Small intestine (tissue), 7 donors: ENCODE results near the gene B4GALT6. TPM values are rescaled to one million over a fixed set of nuclear protein-coding genes. Genes with fewer than 3 reads are reported as not detected.
A peak's percentile ranks its signal among the peaks of the same experiment; 100 is the strongest.

Experiments used
- DNase-seq, 2 donors: peaks; one replicate each; pipeline versions ENCODE4 v3.0.0 to v3.0.0-alpha.2; 2013
- FAIRE-seq: peaks from 2 replicates; lab custom pipeline; 2012; peaks lifted over from hg19 to GRCh38; lab: Jason Lieb, UNC
- H3K27ac ChIP-seq, 3 donors: one replicate each; pipeline ENCODE4 v1.5.1; 2013; ENCODE audit warnings: low read length in 2 of 3, mild to moderate bottlenecking in 2 of 3, control low read depth in 1 of 3, inconsistent platforms in 1 of 3, low read depth in 1 of 3, moderate library complexity in 1 of 3
- H3K27me3 ChIP-seq, 3 donors: one replicate each; pipeline ENCODE4 v1.6.1; 2013; ENCODE audit warnings: low read length in 3 of 3, inconsistent platforms in 1 of 3; ENCODE audit not compliant: control insufficient read depth in 3 of 3, insufficient read depth in 3 of 3
- H3K36me3 ChIP-seq, 3 donors: one replicate each; pipeline ENCODE4 v1.6.1; 2013; ENCODE audit warnings: low read length in 3 of 3, inconsistent platforms in 1 of 3, low read depth in 1 of 3, mild to moderate bottlenecking in 1 of 3, moderate library complexity in 1 of 3; ENCODE audit not compliant: control insufficient read depth in 3 of 3, insufficient read depth in 2 of 3
- H3K4me1 ChIP-seq, 3 donors: one replicate each; pipeline ENCODE4 v1.6.1; 2013; ENCODE audit warnings: low read length in 2 of 3, inconsistent platforms in 1 of 3, low read depth in 1 of 3, mild to moderate bottlenecking in 1 of 3, moderate library complexity in 1 of 3; ENCODE audit not compliant: control insufficient read depth in 3 of 3, insufficient read depth in 2 of 3
- H3K4me3 ChIP-seq, 3 donors: one replicate each; pipeline ENCODE4 v1.5.1; 2013; ENCODE audit warnings: low read length in 3 of 3, control low read depth in 1 of 3, inconsistent platforms in 1 of 3, low read depth in 1 of 3, mild to moderate bottlenecking in 1 of 3, moderate library complexity in 1 of 3
- H3K9me3 ChIP-seq, 2 donors: one replicate each; pipeline ENCODE4 v1.6.1; 2013; ENCODE audit warnings: low read depth in 1 of 2, low read length in 1 of 2; ENCODE audit not compliant: control insufficient read depth in 2 of 2, insufficient read depth in 1 of 2
- WGBS, 3 donors: extraction: QIAGEN DNeasy Blood & Tissue Kit; methylation state at CpG; one replicate each; pipeline ENCODE4 v1.1.7; 2013; 5-methylcytosine and 5-hydroxymethylcytosine counted together
- polyA plus RNA-seq, 4 donors: library from polyadenylated mRNA; stranded (reverse) in 3 of 4; unstranded in 1 of 4; fragments of 200-250 nt in 3 of 4; fragments of 120-200 nt in 1 of 4; gene quantifications; one replicate each; pipeline versions ENCODE4 v1.2.1 to v1.2.3, GENCODE V29; 2013
- donor health status: healthy with polysubstance abuse.
- donor health status: control.
- donor health status: control.
- donor health status: Bipolar disorder and iron deficiency.
- donor health status: healthy.

Gene B4GALT6
- polyA plus RNA-seq, 4 donors = 4.7 to 10.3 (median 8.1) TPM

DNA sequence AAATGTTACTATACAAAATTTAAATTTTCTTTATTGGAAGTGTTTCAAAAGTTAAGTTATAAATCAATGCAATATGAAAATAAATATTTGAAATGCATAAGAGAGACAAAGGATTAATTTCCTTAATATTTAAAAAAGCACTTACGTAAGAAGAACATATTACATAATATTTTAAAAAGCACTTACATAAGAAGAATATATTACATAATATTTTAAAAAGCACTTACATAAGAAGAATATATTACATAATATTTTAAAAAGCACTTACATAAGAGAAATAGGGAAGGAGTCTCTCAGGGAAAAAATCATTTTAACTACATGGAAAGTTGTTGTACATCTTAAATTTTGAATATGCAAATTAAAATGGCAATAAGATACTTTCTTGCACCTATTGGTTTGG, 17.4 kb upstream of the B4GALT6 start:
- Histone ChIP-seq H3K9me3 (peaks cover 0 to 7% of the 10 kb centered on the region in 2 donors), H3K36me3 (no peaks in the 10 kb centered on the region), H3K4me3 (no peak overlapping the region), H3K4me1 (peaks cover 0 to 3% (median 0%) of the 10 kb centered on the region in 3 donors), H3K27me3 (no peaks in the 10 kb centered on the region), H3K27ac (no peak overlapping the region)
- no peak for DNase-seq
- FAIRE-seq = peak; percentile 98
- 77 to 92% (median 89%) methylated on average over 1 of the region's 1 CpG for WGBS, 3 donors

DNA sequence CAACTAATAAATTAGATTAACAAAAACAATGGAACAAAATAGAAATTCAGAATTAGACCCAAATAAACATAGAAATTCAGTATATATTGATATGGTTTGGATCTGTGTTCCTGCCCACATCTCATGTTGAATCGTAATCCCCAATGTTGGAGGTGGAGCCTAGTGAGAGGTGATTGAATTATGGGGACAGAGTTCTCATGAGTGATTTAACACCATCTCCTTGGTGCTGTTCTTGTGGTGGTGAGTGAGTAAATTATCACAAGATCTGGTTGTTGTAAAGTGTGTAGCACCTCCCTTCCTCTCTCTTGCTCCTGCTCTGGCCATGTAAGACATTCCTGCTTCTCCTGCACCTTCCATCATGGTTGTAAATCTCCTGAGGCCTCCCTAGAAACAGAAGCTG, 16.6 kb upstream of the B4GALT6 start:
- Histone ChIP-seq H3K9me3 (peaks cover 0 to 7% of the 10 kb centered on the region in 2 donors), H3K27ac (no peak overlapping the region), H3K27me3 (no peaks in the 10 kb centered on the region), H3K4me3 (no peak overlapping the region), H3K36me3 (no peaks in the 10 kb centered on the region), H3K4me1 (peaks cover 0 to 3% (median 0%) of the 10 kb centered on the region in 3 donors)
- FAIRE-seq (no peak), DNase-seq (no peak)
- WGBS, 3 donors = 85 to 92% (median 91%) methylated on average over 1 of the region's 1 CpG

DNA sequence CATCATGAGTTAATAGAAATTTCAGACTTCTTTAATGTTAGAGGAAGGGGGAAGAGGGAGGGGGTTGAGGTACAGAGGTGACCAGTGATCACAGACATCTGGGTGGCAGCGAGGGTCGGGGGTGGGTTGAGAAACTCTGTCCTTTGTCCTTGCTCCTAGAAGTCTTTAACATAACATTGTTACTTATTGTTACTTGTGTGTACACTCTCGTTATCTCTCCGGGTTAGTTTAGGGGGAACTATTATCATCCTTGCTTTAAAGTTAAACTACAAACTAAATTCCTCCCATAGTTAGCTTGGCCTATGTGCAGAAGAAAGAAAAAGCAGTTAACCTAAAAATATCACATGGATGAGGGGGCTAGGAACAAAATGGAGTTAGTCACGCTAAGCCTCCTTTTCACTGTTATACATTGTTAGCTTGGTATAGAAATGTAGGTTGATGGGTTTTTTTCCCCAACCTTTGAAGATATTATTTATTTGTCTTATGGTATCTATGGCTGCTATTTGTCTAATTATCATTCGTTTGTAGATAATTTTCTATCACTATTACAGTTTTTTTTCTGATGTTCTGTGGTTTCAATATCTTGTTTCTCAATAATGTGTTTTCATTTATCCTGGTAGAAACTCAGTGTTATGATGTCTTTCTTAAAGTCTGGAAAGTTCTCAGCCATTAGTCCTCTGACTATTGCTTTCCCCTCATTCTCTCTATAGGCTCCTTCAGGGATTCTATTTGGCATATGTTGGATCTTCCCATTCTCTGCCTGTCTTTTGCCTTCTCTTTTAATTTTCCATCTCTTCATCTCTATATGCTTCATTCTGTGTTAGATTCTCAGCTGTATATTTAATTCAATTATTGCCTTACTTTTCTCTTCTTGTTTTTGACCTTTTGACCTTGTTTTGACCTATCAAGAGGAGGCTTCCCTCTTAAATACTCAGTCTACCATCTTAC, 13.2 kb upstream of the B4GALT6 start:
- WGBS, 3 donors = 74 to 81% (median 79%) methylated on average over 6 of the region's 6 CpGs
- Histone ChIP-seq H3K27ac (no peak overlapping the region), H3K27me3 (no peaks in the 10 kb centered on the region), H3K4me3 (no peak overlapping the region), H3K36me3 (no peaks in the 10 kb centered on the region), H3K9me3 (peaks cover 0 to 7% of the 10 kb centered on the region in 2 donors), H3K4me1 (no peaks in the 10 kb centered on the region)
- no peak for DNase-seq
- no peak for FAIRE-seq

DNA sequence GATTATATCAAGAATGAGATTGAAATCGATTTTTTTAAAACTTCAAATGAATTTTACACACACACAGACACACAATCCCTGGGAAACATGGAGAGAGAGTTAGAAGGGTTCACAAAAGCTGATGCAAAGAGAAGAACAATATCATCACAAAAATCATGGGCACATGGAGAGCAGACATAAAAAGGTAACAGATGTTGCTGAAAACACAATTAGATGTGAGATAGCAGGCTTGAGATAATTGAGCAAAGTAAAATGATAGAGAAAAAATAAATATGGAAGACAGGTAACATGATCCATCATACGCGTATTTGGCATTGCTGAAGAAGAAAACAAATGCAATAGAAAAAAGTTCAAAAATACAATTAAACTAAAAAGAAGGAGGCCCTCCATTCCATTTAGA, 11.6 kb upstream of the B4GALT6 start:
- H3K36me3 ChIP-seq = no peaks in the 10 kb centered on the region
- no peak overlapping the region for H3K4me3 ChIP-seq
- FAIRE-seq (no peak), DNase-seq (no peak)
- H3K27me3 ChIP-seq = no peaks in the 10 kb centered on the region
- 86 to 90% (median 88%) methylated on average over 3 of the region's 3 CpGs for WGBS, 3 donors
- no peak overlapping the region for H3K27ac ChIP-seq
- peaks cover 0 to 7% of the 10 kb centered on the region in 2 donors for H3K9me3 ChIP-seq
- no peaks in the 10 kb centered on the region for H3K4me1 ChIP-seq

DNA sequence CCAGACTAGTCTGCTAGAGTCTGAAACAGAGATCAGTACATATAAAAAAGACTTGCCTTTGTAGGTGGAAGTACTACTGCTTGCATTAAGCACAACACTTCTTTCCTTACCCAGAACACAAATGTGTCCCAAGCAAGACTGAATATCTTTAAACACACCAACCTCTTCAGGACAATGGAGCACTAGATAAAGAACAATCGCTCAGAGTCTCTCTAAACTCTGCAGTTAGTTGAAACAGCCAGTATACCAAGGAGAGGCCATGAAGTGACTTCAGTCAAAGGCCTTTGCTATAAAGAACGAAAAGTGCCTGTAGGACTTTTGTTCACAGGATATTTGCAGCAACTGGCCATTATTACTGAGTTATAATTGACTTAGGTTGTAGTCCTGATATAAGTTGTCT, 9.9 kb upstream of the B4GALT6 start:
- H3K27me3 ChIP-seq = no peaks in the 10 kb centered on the region
- no peak for FAIRE-seq
- H3K4me1 ChIP-seq = no peaks in the 10 kb centered on the region
- 80 to 92% (median 89%) methylated on average over 2 of the region's 2 CpGs for WGBS, 3 donors
- H3K27ac ChIP-seq = no peak overlapping the region
- no peak for DNase-seq
- no peak overlapping the region for H3K4me3 ChIP-seq
- peaks cover 0 to 7% of the 10 kb centered on the region in 2 donors for H3K9me3 ChIP-seq
- H3K36me3 ChIP-seq = no peaks in the 10 kb centered on the region

DNA sequence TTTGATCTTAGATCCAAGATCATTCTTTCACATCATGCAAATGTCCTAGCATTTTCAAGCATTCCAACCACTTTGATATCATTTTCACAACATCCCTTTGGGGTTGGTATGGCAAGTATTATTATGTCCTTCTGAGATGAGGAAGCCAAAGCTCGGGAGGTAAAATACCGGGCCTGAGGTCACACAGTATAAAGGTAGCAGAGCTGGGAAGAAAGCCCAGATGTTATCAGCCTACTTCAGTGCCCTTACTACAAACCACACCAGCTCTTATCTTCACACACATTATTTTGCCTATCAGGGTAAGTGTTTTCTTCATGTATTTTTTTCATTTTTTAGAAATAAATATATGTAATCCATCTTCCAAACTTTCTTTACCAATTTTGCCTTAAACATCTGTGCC, 4.2 kb upstream of the B4GALT6 start:
- FAIRE-seq (no peak), DNase-seq (peak in 1 of 2 donors; percentile 58)
- H3K4me3 ChIP-seq = no peak overlapping the region
- H3K27me3 ChIP-seq = no peaks in the 10 kb centered on the region
- no peaks in the 10 kb centered on the region for H3K9me3 ChIP-seq
- no peak overlapping the region for H3K27ac ChIP-seq
- H3K4me1 ChIP-seq = peaks cover 0 to 11% (median 0%) of the 10 kb centered on the region in 3 donors
- no peaks in the 10 kb centered on the region for H3K36me3 ChIP-seq
- WGBS, 3 donors = 7 to 40% (median 16%) methylated on average over 2 of the region's 2 CpGs

DNA sequence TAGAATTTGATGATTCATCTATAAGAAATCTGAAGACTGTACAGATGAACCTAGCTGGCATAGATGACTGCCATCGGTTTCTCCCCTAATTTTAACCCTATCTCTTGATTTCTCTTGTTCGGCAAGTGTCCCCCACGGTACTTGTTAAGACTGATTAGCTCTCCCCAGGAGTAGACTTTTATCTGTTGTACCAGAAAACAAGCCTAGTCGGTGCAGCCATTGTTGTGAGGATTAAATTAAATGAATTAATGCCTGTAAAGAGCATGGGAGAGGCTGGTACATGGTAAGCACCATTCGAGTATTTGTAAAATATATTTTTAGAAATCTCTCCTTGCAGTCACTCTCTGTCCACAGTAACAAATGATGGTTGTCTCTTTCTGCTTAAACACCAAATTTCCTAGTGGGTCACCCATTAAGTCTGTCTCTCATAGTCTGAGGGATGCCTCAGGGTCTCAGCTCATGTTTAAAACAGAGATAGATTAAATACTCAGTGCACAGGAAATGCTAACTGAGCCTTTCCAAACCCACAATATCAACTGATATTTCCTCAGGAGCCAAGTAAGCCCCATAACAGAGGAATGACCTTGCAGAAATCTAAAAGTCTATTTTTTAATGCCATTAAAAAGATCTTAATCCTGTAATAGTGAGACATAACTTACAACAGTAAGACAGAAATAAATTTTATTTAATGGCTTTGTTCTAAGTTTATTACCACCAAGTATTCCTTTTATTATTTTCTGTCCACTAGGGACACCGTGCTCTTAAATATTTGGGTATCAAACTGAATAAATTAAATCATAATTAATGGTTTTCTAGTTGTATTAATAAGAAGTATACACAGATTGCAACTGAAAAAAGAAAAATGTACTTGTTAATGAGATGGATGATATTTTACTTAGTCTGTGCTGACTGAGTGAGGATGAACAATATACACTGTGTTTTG, 2.9 kb upstream of the B4GALT6 start:
- H3K4me1 ChIP-seq = peaks cover 0 to 14% (median 0%) of the 10 kb centered on the region in 3 donors
- FAIRE-seq = peak; percentile 44
- no peaks in the 10 kb centered on the region for H3K36me3 ChIP-seq
- 77 to 90% (median 82%) methylated on average over 6 of the region's 6 CpGs for WGBS, 3 donors
- H3K4me3 ChIP-seq = no peak overlapping the region
- H3K9me3 ChIP-seq = no peaks in the 10 kb centered on the region
- no peak for DNase-seq
- H3K27me3 ChIP-seq = no peaks in the 10 kb centered on the region
- H3K27ac ChIP-seq = no peak overlapping the region

DNA sequence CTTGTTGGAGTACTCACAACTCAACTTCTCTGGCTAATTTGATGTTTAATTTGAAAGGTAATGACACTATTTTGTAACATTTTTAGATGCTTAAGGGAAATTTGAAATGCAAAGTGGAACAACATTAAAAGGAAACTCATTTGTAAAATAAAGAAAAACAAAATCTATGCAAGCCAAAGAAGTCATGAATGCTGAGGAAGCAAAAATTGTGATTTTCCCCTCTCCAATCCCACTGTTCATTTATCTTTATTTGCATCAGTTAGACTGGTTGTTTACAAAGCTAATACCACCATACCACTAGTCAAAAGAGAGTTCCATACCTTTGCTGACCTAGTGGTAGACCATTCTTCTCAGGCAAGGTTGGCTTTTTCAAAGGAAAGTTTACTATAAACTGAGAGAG, 2.2 kb upstream of the B4GALT6 start:
- H3K9me3 ChIP-seq = no peaks in the 10 kb centered on the region
- FAIRE-seq = no peak

More for the DNA sequence above, 2.2 kb upstream of the B4GALT6 start:
- Histone ChIP-seq H3K4me3 (no peak overlapping the region), H3K4me1 (peaks cover 0 to 15% (median 0%) of the 10 kb centered on the region in 3 donors), H3K36me3 (no peaks in the 10 kb centered on the region), H3K27me3 (no peaks in the 10 kb centered on the region), H3K27ac (no peak overlapping the region)
- no peak for DNase-seq
